ENCODE data around the gene PKP4. TPM values are rescaled to one million over a fixed set of nuclear protein-coding genes. Genes with fewer than 3 reads are reported as not detected.

The PKP4 gene
- total and polyA plus RNA-seq, 2 of the 8 experiments (the other 6 are each of a cell fraction or from before 2014, with no cell fraction given): 48.2 to 88.0 TPM

- Histone ChIP-seq H3K79me1 (ENCODE audit: low read depth, low read length) (no peaks in the 10 kb centered on the region; the same call in 1 of the 2 replicates), H3K79me2 (ENCODE audit: control insufficient read depth in 1 of 2, insufficient read depth in 2 of 2, low read length in 2 of 2) (peaks cover 3 to 96% of the 10 kb centered on the region in 2 experiments; a peak in 3 of 4 replicates), H3K4me3 (ENCODE audit: extremely low read depth in 1 of 4, insufficient read depth in 2 of 4, low read depth in 3 of 4, low read length in 4 of 4) (no peak overlapping the region), H3K4me2 (ENCODE audit: insufficient read depth in 1 of 2, low read depth in 2 of 2, low read length in 2 of 2) (no peak overlapping the region), H4K20me1 (replicated peaks in 1 of 2; ENCODE audit: control insufficient read depth in 1 of 2, insufficient read depth in 2 of 2, low read length in 2 of 2) (peaks cover 4 to 14% of the 10 kb centered on the region in 2 experiments), H4K8ac (ENCODE audit: extremely low read depth, insufficient read depth, low read length) (no peak overlapping the region), H3K23me2 (ENCODE audit: low read depth, low read length) (no peaks in the 10 kb centered on the region; the same call in 1 of the 2 replicates), H2BK120ac (replicated peaks; ENCODE audit: low read depth, low read length) (no peak overlapping the region), H2BK12ac (ENCODE audit: low read depth, low read length) (no peak overlapping the region), H3K9ac (replicated peaks in 1 of 4; ENCODE audit: extremely low read depth in 1 of 4, low read depth in 3 of 4, low read length in 3 of 4) (no peak overlapping the region; a peak in 1 of 7 replicates), H2AK5ac (ENCODE audit: low read depth, low read length) (no peak overlapping the region), H3K18ac (ENCODE audit: extremely low read depth, low read length) (no peak overlapping the region), H2AFZ (ENCODE audit: low read length) (no peak overlapping the region), H3K4me1 (replicated peaks in 1 of 4; ENCODE audit: control insufficient read depth in 3 of 4, insufficient read depth in 4 of 4, low read length in 3 of 4) (peaks cover 0 to 22% (median 17%) of the 10 kb centered on the region in 4 experiments; a peak in 4 of 7 replicates), H3K27ac (ENCODE audit: low read depth, low read length) (no peak overlapping the region), H2BK20ac (ENCODE audit: low read length) (no peak overlapping the region), H3K23ac (ENCODE audit: insufficient read length) (no peak overlapping the region), H3K14ac (ENCODE audit: insufficient read length) (no peak overlapping the region), H3K56ac (replicated peaks; ENCODE audit: insufficient read length, low read depth, low read length) (no peak overlapping the region), H4K5ac (ENCODE audit: insufficient read length, low read depth, low read length) (no peak overlapping the region), H2BK5ac (ENCODE audit: low read depth, low read length) (no peak overlapping the region), H2BK15ac (ENCODE audit: low read length) (no peak overlapping the region), H3K27me3 (replicated peaks in 1 of 4; ENCODE audit: control insufficient read depth in 3 of 4, extremely low read depth in 1 of 4, insufficient read depth in 3 of 4, low read length in 3 of 4) (no peaks in the 10 kb centered on the region), H4K91ac (replicated peaks; ENCODE audit: insufficient read length, low read length) (no peak overlapping the region), H3K4ac (replicated peaks; ENCODE audit: insufficient read length, low read depth, low read length) (no peak overlapping the region), H3K9me3 (ENCODE audit: insufficient read depth in 2 of 2, low read depth in 1 of 2, low read length in 1 of 2) (no peaks in the 10 kb centered on the region), H3K36me3 (ENCODE audit: control insufficient read depth in 2 of 4, insufficient read depth in 4 of 4, low read length in 3 of 4) (no peaks in the 10 kb centered on the region)
- FAIRE-seq (no peak), DNase-seq (ENCODE audit: low read depth in 1 of 2, low spot score in 2 of 2) (no peak)
- 67% methylated on average over 3 of the region's 3 CpGs; no CpG with 5 or more reads in 1 of the 2 experiments for WGBS, 2 experiments (ENCODE audit: extremely low coverage in 1 of 2, insufficient coverage in 1 of 2, insufficient read length in 1 of 2, insufficient replicate concordance in 2 of 2, low coverage in 1 of 2, low lambda C conversion rate in 2 of 2, missing lambda C conversion rate in 1 of 2)
- CTCF ChIA-PET (ENCODE audit: partially characterized antibody): interaction anchor here (0.7 to 1.5 kb wide), 2 partner anchors 9 to 12 kb away, joined by 4 read pairs; no protein-coding TSS in a partner anchor
- POLR2A ChIA-PET (ENCODE audit: partially characterized antibody): no interaction called here
- TF ChIP-seq E2F6 (IDR thresholded peaks at IDR 0.05) (no peak), KDM4A (IDR thresholded peaks at IDR 0.05; ENCODE audit: low read depth, low read length, severe bottlenecking) (no peak), YY1 (IDR thresholded peaks at IDR 0.05; ENCODE audit: low read depth, low read length) (no peak), RFX5 (IDR thresholded peaks at IDR 0.05; ENCODE audit: borderline replicate concordance, low read depth, low read length) (no peak), CTBP2 (IDR thresholded peaks at IDR 0.05; ENCODE audit: borderline replicate concordance, insufficient read depth, insufficient read length, low read length) (no peak), KDM1A (IDR thresholded peaks at IDR 0.05; ENCODE audit: borderline replicate concordance, low read length) (no peak), SIRT6 (IDR thresholded peaks at IDR 0.05; ENCODE audit: low read length) (no peak)
These were observed 29.6 kb downstream of the PKP4 start for GRCh38 chr2:158486150-158486969.
